Kidney (tissue), 14 donors: ENCODE results near the gene SYS1. TPM values are rescaled to one million over a fixed set of nuclear protein-coding genes. Genes with fewer than 3 reads are reported as not detected.

ENCODE experiments used
- DNase-seq, 5 donors: peaks; one replicate each; pipeline ENCODE4 v3.0.0-alpha.2; 2013 to 2020
- FAIRE-seq: peaks from 2 replicates; lab custom pipeline; 2012; peaks lifted over from hg19 to GRCh38; lab: Jason Lieb, UNC
- H3K27ac ChIP-seq, 2 donors: one replicate each; pipeline ENCODE4 v1.7.0; 2013; ENCODE audit warnings: low read depth in 2 of 2, low read length in 2 of 2, inconsistent platforms in 1 of 2
- H3K27me3 ChIP-seq: one replicate; pipeline ENCODE4 v1.7.1; 2013; ENCODE audit warnings: low read length, inconsistent platforms; ENCODE audit not compliant: control insufficient read depth, insufficient read depth
- H3K36me3 ChIP-seq, 3 donors: one replicate each; pipeline versions ENCODE4 v1.7.0 to v1.7.1; 2013; ENCODE audit warnings: low read length in 3 of 3, control low read depth in 1 of 3, inconsistent platforms in 1 of 3; ENCODE audit not compliant: insufficient read depth in 3 of 3, control insufficient read depth in 2 of 3
- H3K4me1 ChIP-seq, 3 donors: one replicate each; pipeline versions ENCODE4 v1.7.0 to v1.7.1; 2013; ENCODE audit warnings: low read length in 3 of 3, inconsistent platforms in 1 of 3, low read depth in 1 of 3; ENCODE audit not compliant: control insufficient read depth in 2 of 3, insufficient read depth in 2 of 3
- H3K4me3 ChIP-seq, 3 donors: one replicate each; pipeline versions ENCODE4 v1.7.0 to v1.8.1; 2013; ENCODE audit warnings: low read length in 3 of 3, control low read depth in 1 of 3, inconsistent platforms in 1 of 3
- H3K9ac ChIP-seq, 3 donors: one replicate each; pipeline versions ENCODE4 v1.7.0 to v1.7.1; 2013; ENCODE audit warnings: low read length in 3 of 3, control low read depth in 1 of 3, inconsistent platforms in 1 of 3
- H3K9me3 ChIP-seq, 3 donors: one replicate each; pipeline versions ENCODE4 v1.7.0 to v1.7.1; 2013; ENCODE audit warnings: low read length in 3 of 3, control low read depth in 1 of 3, inconsistent platforms in 1 of 3; ENCODE audit not compliant: control insufficient read depth in 2 of 3, insufficient read depth in 1 of 3
- intact Hi-C: fragments of 100-400 bp; cut with DNase I; formaldehyde crosslinking; loops from one replicate; pipeline ENCODE4 v1.11.1; 2022
- polyA plus RNA-seq: library from polyadenylated mRNA; stranded (reverse); fragments of 350-450 nt; fragmentation: Illumina TruSeq; extraction: RNeasy Lipid Tissue Mini Kit (QIAGEN cat#74804); gene quantifications from one replicate; pipeline ENCODE4 v1.2.3, GENCODE V29; 2014; ENCODE audit warnings: low read depth, low replicate concordance; ENCODE audit not compliant: insufficient read depth
- total RNA-seq: library from RNA; stranded (reverse); fragmentation: NEBNext Ultra II Directional; extraction: Animal tissue kit (Norgen Biotek cat#: 25700); gene quantifications from one replicate; pipeline ENCODE4 v1.2.1, GENCODE V29; 2021
- TF ChIP-seq, protein P1 (sequence below): IDR thresholded peaks from 3 replicates; pipeline ENCODE4 v1.5.1; 2012; ENCODE audit warnings: mild to moderate bottlenecking, moderate library complexity, borderline replicate concordance; ENCODE audit not compliant: insufficient read depth; ENCODE audit errors: extremely low read depth
- donor health status: control.
- donor health status: control.
- donor health status: control.
- donor health status: control.
- donor health status: control.
- donor health status: DM: yes; HTN: yes; CAD: no.
- donor health status: Normal renal cell carcinoma (clear cell type).

Gene SYS1
- total and polyA plus RNA-seq, 2 donors from 2014 or later = 38.7 to 39.8 TPM

DNA sequence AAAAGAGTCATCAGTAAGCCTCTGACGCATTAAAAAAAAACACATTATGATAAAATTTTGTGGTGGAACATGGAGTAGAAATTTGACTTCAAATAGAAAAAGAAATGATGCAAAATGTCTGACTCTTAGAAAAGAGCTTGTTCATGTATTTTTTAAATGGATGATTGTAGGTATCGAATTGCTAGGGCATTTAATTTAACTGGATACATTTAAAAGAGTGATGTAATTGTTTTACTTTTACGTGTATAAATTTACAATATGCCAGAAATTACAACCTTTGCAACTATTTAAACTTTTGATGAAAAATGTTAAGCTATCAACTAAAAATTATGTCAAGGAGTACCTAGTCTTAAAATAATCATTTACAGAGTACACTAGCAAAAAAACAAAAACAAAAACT lies 10.2 kb upstream of the SYS1 start:
- Histone ChIP-seq H3K36me3 (no peaks in the 10 kb centered on the region), H3K4me1 (peaks cover 0 to 7% (median 3%) of the 10 kb centered on the region in 3 donors), H3K4me3 (no peak overlapping the region), H3K27ac (no peak overlapping the region), H3K9ac (no peak overlapping the region), H3K9me3 (no peaks in the 10 kb centered on the region), H3K27me3 (no peaks in the 10 kb centered on the region)
- no peak for DNase-seq
- no peak for FAIRE-seq
- intact Hi-C loops = no loop called here
- TF ChIP-seq, protein P1, sequence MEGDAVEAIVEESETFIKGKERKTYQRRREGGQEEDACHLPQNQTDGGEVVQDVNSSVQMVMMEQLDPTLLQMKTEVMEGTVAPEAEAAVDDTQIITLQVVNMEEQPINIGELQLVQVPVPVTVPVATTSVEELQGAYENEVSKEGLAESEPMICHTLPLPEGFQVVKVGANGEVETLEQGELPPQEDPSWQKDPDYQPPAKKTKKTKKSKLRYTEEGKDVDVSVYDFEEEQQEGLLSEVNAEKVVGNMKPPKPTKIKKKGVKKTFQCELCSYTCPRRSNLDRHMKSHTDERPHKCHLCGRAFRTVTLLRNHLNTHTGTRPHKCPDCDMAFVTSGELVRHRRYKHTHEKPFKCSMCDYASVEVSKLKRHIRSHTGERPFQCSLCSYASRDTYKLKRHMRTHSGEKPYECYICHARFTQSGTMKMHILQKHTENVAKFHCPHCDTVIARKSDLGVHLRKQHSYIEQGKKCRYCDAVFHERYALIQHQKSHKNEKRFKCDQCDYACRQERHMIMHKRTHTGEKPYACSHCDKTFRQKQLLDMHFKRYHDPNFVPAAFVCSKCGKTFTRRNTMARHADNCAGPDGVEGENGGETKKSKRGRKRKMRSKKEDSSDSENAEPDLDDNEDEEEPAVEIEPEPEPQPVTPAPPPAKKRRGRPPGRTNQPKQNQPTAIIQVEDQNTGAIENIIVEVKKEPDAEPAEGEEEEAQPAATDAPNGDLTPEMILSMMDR = no peak

DNA sequence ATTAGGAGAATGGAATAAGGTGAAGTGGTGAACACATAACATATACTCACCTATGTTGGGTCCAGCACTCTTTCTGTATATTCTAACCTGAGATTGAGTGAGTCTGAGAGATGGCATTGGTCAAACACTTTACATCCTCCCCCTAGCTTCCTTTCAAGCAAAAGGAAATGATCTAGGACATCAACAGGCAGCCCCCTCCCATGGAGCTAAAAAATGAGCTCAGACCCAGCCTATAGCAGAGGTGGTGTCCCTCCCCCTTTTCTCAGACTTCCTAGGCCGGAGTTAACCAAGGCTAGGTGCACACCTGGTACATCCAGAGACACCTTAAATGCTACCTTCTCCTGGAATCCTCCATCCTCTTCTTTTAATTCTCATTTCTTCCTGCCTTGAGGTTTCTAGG lies 9.2 kb upstream of the SYS1 start:
- intact Hi-C loops = no loop called here
- no peak overlapping the region for H3K27ac ChIP-seq
- no peaks in the 10 kb centered on the region for H3K9me3 ChIP-seq
- FAIRE-seq (no peak), DNase-seq (no peak)
- TF ChIP-seq, protein P1 = no peak
- no peaks in the 10 kb centered on the region for H3K27me3 ChIP-seq
- no peaks in the 10 kb centered on the region for H3K36me3 ChIP-seq
- peaks cover 2 to 17% (median 11%) of the 10 kb centered on the region in 3 donors for H3K4me1 ChIP-seq
- no peak overlapping the region for H3K9ac ChIP-seq
- H3K4me3 ChIP-seq = no peak overlapping the region

DNA sequence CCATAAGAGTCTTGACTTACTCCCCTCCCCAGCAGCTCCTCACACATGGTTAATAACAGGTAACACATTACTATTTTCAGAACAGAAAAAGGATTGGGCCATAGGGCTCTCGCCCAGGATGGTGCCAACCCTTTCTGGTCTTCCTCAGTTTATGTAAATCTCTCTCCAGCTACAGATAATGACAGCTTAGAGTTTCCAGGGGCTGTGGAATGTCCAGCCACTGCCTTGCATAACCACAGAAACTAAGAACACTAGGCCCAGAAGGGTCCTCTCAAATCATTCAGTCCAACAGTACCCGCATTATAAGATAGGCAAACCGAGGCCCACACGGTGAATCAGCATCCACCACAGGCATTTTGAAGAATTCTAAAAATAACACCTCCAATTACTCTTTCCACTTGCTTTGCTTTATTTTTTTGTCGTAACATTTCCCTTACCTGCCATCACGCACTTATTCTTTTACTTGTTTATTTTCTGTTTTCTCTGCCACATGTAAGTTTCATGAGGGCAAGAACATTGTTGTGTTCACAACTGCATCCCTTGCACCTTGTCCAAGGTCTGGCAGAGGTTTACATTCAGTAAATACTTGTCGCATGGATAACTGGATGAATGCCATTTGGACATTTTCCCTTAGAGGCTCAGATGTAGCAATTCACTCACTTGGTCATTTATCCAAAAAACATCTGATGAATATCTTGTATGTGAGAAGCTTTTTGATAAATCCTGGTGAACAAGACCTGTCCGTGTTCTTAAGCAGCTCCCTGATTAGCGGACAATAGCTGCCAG lies 8.3 kb upstream of the SYS1 start:
- Histone ChIP-seq H3K4me1 (peaks cover 2 to 25% (median 19%) of the 10 kb centered on the region in 3 donors), H3K27me3 (no peaks in the 10 kb centered on the region), H3K9me3 (no peaks in the 10 kb centered on the region), H3K4me3 (no peak overlapping the region), H3K36me3 (no peaks in the 10 kb centered on the region), H3K27ac (no peak overlapping the region), H3K9ac (no peak overlapping the region)
- DNase-seq (no peak), FAIRE-seq (no peak)
- TF ChIP-seq, protein P1 = no peak
- intact Hi-C loops = no loop called here
